Activated CD8-positive, alpha-beta memory T cell treated with anti-CD3 and anti-CD28 coated beads for 48 hours (primary cell): ENCODE data around the gene KCNJ3.

Experiments used
- DNase-seq, 3 experiments: peaks; one replicate each; pipeline ENCODE4 v3.0.0-alpha.2; 2020; ENCODE audit warnings: low read depth in 2 of 3, low spot score in 2 of 3

KCNJ3 gene, protein sequence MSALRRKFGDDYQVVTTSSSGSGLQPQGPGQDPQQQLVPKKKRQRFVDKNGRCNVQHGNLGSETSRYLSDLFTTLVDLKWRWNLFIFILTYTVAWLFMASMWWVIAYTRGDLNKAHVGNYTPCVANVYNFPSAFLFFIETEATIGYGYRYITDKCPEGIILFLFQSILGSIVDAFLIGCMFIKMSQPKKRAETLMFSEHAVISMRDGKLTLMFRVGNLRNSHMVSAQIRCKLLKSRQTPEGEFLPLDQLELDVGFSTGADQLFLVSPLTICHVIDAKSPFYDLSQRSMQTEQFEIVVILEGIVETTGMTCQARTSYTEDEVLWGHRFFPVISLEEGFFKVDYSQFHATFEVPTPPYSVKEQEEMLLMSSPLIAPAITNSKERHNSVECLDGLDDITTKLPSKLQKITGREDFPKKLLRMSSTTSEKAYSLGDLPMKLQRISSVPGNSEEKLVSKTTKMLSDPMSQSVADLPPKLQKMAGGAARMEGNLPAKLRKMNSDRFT

DNA sequence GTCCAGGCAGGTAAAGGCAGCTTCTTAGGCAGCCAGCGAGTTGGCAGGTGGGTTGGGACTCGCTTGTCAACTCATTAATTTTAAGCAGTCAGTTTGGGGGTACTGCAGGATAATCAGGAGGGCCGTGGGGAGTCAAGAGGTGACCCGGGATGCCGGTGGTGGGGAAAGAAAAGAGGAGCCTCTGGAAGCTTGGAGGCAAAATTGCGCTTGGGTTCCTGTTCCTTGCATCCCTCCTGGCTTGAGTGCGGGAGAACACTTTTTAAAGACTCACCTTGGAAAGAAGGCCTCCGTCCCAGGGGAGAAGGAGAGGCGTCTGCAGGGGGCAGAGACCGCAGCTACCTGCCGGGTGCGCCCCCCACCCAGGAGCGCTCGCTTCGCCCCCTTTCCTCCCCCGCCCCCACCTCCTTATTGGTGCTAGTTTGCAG lies at the start of gene KCNJ3:
Gene KCNJ3, plus strand, starts transcription at position 400 of the 425 bp plus-strand sequence. CDS start 81 bp downstream, outside the sequence.
- DNase-seq = no peak

DNA sequence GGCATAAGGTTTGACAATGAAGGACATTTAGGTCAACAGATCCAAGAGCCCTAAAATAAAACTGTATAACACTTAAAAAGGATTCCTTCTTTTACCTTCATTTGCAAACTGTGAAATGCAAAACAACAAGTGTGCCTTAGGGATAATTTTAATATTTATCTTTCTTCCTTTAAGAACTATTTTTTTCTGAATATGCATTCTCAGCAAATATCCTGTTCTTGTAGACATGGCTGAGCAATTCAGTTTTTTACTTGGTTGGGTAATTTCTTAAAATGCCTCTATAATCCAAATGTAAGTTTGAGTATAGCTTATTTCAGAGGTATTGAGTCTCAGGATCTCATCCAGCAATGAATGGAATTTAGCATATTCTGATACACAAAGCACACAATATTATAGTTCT lies 43.0 kb upstream of the KCNJ3 start:
- no peak for DNase-seq

DNA sequence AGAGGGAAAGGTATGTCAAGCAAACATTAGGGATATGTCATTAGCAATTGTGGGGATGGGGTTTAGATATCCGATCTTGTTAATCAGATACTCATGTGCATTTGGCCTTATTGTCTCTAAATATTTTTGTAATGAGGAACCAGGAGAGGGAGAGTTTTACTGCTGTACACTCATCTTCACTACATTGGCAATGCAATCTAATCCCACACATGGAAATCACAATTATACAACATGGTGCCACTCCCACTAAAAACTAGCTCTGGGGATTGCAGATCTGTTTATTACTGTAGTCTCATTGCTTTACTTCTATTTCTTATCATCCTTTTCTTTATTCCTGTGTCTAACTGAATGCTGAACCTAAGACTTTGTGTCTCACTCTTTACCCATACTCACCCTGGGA lies 39.6 kb upstream of the KCNJ3 start:
- no peak for DNase-seq

DNA sequence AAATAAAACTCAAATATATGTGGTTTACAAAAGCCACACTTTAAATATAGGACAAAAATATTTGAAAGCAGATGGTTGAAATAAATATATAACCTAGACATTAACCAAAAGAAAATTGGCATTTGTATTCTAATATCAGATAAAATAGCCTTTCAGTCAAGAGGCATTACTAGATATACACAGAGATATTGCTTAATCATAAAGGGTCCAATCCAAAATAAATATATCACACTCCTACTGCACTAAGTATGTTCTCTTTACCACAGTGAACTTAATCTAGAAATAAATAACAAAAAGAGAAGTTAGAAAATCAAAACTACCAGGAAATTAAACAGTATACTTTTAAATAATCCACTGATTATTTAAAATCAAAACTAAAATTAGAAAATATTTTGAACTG lies 34.2 kb upstream of the KCNJ3 start:
- no peak for DNase-seq

DNA sequence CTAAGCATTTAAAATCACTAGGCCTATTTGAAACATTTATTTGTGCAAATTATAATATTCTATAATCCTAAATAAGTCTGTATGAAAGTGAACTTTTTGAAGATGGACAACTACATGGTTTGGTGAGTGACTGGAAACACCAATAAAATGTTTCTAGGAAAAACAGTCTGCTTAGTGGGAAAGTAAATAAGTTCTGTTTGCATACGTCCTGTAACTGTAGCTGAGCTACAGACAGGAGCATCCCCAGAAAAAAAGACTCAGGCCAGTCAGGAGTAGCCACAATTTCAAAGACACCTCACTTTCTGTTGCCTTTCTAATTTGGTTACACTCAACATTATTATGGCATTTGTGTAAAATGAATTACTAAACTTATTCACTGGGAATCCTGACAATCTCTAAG lies 28.4 kb upstream of the KCNJ3 start:
- no peak for DNase-seq

DNA sequence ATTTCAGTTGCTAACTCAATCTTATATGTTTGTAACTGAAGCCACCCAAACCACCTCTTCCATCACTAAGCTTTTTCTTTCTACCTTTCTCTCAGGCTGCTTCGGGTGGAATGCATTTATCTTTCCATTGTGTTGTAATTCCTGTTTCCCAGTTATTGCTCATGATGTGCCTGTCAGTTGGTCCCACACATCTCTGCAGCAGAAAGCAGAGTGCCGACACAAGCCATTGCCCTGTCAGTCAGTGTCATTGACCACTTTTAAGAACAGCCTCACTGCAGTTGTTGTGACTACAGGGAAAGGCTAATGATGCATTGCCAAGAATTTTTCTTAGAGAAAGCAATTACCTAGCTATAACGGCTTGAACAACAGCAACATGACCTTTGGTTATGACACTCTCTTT lies 24.8 kb upstream of the KCNJ3 start:
- no peak for DNase-seq

GRCh38 chr2:154677401-154677800 lies 21.1 kb upstream of the KCNJ3 start:
- DNase-seq = no peak

GRCh38 chr2:154681741-154682140 lies 16.8 kb upstream of the KCNJ3 start:
- no peak for DNase-seq

DNA sequence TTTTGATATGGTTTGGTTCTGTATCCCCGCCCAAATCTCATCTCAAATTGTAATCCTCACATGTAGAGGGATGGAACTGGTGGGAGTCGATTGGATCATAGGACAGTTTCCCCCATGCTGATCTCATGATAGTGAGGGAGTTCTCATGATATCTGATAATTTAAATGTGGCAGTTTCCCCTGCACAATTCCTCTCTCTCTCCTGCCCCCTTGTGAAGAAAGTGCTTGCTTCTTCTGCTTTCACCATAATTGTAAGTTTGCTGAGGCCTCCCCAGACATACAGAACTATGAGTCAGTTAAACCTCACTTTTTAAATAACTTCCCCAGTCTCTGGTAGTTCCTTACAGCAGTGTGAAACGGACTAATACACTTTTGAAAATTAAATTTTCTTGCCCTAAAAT lies 12.3 kb upstream of the KCNJ3 start:
- no peak for DNase-seq

DNA sequence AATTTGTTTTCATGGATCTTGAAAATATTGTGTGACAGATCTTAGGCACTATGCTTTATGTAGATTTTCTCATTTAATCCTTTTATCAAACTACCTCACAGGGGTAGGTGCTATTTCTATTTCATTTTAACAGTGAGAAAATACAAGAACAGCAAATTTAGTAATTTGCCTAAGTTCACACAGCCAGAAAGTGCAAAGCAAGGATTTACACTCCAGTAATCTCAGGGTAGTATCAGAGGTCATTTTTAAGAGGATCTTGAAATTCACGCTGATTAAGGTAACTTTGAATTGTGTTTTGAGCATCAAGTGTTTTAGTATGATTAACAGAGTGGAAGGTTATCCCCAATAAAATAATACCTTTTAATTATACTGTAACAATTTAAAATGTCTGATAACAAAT lies 10.1 kb upstream of the KCNJ3 start:
- DNase-seq = no peak

DNA sequence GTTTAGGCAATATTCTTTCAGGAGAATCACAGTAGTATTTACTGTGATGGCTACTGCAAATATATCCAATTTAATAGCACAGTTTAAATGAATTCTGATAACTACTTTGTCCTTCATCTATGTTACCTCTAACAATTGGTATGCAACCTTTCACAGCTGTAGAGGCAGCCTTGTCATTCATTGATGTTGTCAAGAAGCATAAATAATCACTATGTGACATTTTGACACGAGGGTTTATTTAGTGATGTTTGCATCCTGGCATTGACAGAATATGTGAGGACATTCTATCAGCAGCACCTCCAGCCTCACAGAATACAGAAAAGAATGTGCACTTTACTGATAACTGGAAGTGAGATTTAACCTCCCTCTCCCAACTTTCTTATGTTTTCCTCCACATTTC lies 9.3 kb upstream of the KCNJ3 start:
- no peak for DNase-seq

- no peak for DNase-seq
Observed at GRCh38 chr2:154692927-154693326, 5.6 kb upstream of the KCNJ3 start.

DNA sequence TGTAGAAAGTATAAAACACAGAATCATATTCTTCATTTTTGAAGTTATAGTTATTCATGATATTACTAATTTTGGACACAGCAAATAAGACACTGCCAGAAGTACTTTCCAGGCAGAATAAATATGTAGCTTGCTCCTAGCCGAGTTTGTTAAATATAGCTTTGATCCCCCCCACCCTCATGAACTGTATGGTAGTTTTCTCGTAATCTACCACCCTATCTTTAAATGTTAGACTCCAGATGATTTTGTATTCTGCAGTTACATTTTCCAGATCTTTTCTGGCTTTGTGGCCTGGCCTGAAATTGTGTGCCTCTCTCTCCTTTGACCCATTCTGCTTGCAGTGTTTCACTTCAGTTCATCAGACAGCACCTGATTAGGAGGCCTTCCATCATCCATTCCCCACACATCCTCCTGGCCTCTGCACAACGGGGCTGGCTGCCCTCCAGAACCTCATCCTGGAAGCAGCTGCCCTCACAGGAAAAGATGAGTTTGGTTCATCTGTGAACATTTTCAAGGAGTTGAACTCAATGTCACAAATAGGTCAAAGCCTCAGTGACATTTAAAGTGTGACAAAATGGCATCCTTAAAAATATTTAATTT lies 4.7 kb upstream of the KCNJ3 start:
- DNase-seq = no peak

DNA sequence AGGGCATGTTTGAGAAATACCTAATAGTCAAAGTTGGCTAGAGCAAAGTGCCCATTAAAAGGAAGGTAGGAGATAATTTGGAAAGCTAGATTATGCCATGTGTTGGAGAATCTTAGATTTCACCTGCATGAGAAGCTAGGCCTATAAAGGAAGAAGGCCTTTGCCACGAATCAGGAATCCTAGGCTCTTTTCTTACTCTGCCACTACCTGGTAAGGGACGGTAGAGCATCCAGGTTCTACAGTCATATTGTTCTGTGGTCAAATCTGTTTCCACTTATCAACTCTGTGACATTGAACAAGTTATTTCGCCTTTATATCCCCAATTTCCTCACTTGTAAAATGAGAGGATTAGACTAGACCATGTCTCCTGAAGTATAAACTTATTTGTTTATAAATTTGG lies 3.6 kb upstream of the KCNJ3 start:
- no peak for DNase-seq

DNA sequence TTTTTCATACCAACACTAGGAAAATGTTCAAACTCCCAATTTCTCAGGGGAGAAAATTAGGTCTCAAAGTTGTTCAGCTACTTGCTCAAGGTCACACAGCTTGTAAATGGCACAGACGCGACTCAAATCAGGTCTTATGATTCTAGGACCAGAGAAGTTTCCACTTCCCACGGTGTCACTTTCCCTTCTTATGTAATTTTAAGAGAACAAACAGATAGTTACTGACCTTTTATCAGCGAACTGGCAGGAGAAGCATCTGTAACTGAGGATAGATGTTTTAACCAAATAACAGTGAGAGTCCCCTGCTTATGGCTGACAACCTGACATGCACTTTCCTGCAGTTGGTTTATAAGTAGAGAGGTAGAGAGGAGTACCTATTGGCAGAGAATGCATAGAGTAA lies 2.1 kb upstream of the KCNJ3 start:
- no peak for DNase-seq

GRCh38 chr2:154696810-154697417 lies 1.6 kb upstream of the KCNJ3 start:
- DNase-seq = no peak

GRCh38 chr2:154697418-154698252 lies 860 bp upstream of the KCNJ3 start:
- no peak for DNase-seq

DNA sequence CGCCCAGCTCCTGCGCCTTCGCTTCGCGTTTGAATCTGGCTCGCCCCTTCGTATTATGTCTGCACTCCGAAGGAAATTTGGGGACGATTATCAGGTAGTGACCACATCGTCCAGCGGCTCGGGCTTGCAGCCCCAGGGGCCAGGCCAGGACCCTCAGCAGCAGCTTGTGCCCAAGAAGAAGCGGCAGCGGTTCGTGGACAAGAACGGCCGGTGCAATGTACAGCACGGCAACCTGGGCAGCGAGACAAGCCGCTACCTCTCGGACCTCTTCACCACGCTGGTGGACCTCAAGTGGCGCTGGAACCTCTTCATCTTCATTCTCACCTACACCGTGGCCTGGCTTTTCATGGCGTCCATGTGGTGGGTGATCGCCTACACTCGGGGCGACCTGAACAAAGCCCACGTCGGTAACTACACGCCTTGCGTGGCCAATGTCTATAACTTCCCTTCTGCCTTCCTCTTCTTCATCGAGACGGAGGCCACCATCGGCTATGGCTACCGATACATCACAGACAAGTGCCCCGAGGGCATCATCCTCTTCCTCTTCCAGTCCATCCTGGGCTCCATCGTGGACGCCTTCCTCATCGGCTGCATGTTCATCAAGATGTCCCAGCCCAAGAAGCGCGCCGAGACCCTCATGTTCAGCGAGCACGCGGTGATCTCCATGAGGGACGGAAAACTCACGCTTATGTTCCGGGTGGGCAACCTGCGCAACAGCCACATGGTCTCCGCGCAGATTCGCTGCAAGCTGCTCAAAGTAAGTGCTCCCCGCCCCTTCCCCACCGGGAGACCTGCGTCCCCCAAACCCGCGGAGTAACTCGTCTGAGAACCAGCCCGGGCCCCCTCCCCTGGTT lies 453 bp downstream of the KCNJ3 start:
- DNase-seq = no peak

DNA sequence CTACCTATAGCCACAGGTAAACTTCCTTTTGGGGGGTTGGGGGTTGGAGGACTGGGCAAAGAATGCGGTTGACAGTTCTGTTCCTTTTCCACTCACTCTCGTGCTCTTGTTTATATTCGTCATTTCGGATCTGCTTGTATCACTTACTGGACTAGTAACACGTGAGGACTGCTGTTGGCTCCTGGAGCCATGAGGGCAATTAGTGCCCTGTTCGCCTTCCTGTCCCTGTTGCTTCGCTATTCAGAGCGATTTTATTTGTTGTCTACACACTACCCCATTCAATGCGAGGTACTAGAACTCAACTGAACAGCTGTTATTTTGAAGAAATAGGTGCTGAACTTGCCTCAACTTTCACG lies 1.1 kb downstream of the KCNJ3 start:
- DNase-seq = no peak

DNA sequence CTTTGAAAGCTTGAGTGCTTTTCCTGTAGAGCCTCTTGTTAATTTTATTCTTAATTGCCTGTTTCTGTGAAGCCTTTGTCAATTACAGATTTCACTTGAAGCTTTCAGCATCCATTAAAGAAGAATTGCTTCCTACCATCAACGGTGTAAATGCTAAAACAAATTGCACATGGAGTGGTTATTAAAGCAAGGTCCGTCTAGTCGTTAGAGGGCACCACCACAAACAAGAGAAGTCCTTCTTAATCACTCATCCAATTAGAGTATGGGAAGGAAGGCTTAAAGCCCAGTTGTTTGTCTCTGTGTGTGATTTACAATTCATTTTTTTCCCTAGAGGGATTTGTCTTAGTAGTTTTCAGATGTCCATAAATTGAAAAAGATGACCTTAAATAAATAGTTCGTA lies 1.6 kb downstream of the KCNJ3 start:
- no peak for DNase-seq

- no peak for DNase-seq
Observed at GRCh38 chr2:154704991-154705390, 6.5 kb downstream of the KCNJ3 start.
